GM04503 (cell line): Measurements from ENCODE around the gene ALG12.
A peak's percentile ranks its signal among the peaks of the same experiment; 100 is the strongest.
"Not testable (repeated sequence)": the region's sequence is repeated elsewhere in the genome, so short reads cannot be mapped to it uniquely, and the experiment has no call there.

Experiments
- DNase-seq: peaks from one replicate; pipeline ENCODE4 v3.0.0-alpha.2; 2012; ENCODE audit warnings: low read depth

The ALG12 gene

DNA sequence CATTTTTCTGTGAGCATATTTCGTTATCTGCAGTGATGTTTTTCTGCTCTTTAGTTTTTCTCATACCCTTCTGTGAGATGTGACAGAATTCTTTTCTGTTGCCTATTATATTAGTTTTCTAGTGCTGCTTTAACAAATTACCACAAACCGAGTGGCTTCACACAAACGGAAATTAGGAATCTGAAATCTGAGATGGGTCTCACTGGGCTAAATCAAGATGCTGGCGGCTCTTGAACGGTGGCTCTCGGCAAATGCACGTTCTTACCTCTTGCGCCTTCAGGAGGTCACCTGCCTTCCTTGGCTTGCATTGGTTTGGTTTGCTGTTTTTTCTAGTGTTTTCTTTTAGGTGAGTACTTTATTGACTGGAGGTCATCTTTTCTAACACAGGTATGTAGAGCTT lies 51.6 kb downstream of the ALG12 start:
- DNase-seq = no peak

DNA sequence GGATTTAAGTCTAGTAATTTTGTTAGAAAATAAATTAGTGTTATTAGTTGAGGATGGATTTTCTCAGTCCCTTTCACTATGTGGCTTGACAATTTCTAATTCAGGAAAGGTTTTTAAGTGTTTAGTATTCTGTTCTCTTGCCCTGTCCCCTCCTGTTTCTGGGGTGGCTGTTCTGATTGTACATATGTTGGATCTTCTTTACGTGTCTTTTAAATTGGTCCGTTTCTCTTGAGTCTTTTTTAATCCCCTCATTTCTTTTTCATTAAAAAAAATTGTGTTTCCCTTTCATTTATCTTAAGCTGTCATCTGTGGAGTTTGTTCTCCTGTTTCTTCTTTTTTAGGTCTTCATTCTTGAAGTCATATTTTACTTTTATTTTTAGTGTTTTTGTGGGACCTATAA lies 52.1 kb downstream of the ALG12 start:
- no peak for DNase-seq

DNA sequence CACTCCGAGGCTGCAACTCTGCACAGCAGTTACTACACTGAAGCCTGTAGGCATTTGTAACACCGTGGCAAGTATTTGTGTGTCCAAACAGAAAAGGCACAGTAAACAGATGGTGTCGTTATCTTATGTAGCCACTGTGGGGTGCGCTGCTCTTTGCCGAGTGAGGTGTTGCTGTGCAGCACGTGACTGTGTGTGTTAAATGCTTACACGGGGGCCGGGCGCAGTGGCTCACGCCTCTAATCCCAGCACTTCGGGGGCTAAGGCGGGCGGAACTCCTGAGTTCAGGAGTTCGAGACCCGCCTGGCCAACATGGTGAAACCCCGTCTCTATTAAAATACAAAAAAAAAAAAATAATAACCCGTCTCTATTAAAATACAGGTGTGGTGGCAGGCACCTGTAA lies 53.1 kb downstream of the ALG12 start:
- DNase-seq = no peak

DNA sequence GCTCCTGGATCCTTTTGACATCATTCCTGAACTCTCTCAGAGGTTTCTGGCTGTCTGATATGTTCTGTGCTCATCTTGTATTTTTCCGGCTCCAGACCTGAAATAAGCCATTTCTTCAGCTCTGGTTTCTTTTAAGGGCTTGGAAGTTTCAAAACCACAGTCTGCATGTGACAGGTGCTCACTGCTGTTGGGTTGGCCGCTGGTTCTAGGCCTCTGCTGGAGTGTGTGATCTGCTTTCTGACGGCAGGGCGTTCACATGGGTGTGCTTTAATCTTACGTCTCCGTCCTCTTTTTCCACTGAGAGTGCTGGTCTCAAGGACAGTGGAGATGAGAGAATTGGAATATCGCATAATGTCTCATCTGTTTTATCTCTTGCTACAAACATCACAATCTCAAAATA lies 54.3 kb downstream of the ALG12 start:
- DNase-seq = no peak

DNA sequence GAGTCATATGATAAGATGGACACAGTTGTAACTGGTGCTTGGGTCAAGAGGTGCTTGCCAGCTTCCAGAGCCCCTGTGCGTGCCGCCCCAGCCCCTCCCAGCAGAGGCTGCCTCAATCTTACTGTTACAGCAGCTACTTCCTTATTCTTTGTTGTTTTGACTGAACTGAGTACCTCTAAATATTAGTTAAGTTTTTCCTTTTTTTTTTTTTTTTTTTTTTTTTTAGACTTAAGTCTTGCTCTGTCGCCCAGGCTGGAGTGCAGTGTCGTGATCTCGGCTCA lies 55.8 kb downstream of the ALG12 start:
- DNase-seq = no peak

DNA sequence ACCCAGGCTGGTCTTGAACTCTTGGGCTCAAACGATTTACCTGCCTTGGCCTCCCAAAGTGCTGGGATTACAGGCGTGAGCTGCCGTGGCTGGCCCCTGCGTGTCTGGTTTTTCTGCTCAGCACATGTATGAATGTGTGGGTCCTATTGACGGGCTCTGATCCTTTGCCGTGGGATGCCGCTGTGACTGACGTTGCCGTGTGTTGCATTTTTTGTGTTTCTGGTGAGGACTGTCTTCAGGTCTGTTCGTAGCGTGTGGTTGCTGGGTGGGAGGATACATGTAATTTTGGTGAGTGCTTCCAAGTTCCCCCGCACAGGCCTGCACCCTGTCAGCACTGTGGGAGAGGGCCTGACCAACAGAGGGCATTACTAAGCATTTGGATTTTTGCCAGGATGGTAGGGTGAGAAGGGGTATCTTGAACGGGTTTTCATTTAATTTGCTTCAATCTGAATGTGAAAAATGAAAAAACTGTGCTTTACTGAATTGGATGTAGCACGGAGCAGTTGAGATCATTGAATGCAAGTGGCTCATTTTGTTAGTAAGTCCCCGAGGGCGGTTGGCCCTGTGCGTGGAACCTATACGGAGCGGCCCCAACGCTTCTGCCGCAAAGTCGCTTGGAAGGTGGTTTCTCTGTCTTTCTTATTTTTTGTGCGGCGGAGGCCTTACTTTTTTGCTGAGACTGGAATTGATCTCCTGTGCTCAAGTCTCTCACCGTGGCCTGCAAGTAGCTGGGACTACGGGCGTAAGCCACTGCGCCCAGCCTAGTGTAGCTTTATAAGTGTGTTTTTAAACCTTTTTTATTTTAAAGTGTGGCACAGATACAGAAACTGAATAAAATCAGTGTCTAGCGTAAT lies 56.4 kb downstream of the ALG12 start:
- DNase-seq = no peak

DNA sequence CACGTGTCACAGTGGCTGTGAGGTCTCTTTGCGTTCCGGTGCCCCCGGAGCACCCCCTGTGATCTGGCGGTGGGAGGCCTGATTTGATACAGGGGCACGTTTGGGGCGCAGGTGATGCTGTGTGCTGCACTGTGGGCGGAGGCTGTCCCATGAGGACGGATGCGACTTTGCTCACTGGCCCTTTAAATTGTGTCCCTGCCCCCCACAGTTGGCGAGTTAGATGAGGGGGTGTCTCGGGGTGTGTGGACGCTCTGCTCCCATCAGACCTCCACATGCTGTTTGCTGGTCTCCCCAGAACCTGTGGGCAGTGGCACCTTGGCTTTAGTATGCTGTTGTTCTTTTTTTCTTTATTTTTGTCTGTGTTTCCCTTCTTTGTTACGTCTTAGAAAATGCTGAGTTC lies 59.4 kb downstream of the ALG12 start:
- no peak for DNase-seq

DNA sequence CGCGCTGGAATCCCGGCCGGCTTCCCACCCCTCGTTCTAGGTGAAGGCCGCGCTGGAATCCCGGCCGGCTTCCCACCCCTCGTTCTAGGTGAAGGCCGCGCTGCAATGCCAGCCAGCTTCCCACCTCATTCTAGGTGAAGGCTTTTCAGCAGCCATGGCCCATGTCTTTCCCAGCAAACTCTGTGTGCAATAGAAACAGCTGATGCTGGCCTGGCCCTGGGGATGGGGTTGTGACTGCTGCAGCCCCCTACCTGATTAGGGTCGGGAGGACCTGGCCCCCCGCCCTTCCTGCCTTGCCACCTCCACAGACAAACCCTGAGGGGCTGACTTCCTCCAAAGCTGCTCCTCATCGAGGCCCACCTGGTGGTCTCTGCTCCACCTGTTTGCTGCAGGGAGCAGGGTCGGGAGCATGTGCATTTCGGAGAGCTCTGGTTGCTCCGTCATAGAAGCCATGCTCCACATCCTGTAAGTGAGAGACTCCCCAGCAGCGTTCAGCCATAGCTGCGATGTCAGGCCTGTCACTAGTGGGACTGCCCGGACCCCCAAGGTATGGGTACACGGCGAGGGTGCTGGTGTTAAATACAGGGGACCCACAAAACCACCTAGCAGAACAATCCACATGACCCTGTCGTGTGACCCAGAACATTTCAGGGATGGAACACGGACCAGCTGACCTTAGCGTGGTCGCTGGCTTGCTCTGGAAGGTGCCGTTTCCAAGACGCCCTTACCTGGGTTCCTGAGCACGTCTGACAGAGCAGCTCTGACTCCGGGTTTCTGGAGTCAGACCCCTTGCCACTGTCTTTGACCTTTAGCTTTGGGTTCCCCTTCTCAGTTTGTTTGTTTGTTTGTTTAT lies 61.2 kb downstream of the ALG12 start:
- DNase-seq = no peak

DNA sequence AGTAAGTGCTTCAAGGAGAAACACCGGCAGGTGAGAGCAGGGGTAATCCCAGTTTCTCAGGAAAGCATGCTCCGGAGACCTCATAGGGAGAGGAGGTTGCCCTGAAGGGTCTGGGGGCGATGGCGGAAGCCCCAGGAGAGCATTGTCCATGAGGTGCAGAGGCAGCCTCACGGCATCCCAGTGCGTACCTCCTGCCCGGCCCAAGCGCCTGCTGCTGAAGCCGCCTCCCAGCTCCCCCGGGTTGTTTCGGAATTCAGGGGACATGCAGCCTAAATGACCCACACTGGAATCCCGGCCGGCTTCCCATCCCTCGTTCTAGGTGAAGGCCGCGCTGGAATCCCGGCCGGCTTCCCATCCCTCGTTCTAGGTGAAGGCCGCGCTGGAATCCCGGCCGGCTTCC lies 61.9 kb downstream of the ALG12 start:
- no peak for DNase-seq

DNA sequence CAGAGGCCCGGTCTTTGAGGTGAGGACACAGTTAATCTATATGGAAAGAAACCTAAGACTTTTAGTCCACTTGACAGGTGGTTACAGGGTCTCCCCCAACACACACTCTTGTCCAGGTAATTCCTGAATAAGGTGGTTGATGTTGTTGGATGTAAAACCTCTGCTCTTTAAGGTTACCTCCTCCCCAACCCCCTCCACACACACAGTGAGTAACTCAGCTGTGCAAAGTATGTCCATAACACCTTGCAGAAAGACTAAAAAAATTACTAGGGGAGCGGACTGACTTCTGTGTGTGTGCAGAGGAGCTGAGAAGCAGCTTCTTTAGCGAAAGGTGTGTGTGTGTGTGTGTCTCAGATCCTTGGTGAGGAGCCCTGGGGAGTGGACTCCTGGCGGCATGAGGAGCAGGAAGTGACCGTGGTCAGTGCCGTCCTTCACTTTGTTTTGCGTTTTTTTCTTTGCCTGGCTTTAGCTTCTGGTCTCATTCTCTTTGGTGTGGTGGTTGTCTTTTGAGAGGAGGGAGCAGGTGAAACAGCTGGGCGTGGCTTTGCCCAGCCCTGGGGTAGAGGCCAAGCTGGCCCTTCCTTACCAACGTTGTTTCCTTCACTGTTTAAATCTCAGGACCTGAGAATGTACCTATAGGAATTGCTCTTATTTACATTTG lies 62.9 kb downstream of the ALG12 start:
- DNase-seq = no peak

DNA sequence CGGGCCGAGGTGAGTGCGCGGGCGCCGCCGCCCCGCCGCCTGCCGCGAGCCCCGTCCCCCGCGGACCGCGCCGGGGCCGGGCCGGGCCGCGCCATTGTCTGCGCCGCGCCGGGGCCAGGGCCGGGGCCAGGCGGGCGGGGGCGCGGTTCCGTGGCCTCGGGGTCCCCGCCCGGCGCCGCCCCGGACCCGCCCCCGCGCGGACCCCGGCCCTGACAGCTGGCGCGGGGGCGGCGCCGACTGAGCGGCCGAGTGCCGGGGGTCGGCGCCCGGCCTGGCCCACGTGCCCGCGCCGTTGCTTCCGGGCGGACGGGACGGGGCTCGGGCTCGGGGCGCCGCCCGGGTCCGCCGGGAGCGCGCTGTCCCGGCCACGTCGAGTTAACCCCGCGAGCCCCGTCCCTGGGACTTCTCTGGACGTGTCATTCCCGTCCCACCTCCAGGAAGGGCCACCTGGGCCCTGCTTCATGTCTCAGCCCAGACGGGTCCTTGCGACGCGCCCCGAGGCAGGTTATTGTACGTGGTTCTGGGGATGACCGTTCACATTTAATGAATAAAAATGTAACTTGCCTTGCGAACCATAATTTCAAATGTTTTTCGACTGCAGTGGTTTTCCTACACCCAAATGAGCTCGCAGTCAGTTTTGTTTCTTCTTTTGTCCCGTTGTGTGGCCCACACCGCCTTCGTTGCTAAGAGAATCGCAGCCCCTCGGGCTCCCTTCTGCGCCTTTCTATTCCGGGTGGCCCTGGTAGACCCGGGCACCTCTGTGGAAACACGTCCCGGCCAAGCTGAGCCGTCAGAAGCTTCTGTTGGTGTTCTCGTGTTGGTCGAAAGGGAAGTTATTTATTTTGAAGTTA lies 64.0 kb downstream of the ALG12 start:
- no peak for DNase-seq

DNA sequence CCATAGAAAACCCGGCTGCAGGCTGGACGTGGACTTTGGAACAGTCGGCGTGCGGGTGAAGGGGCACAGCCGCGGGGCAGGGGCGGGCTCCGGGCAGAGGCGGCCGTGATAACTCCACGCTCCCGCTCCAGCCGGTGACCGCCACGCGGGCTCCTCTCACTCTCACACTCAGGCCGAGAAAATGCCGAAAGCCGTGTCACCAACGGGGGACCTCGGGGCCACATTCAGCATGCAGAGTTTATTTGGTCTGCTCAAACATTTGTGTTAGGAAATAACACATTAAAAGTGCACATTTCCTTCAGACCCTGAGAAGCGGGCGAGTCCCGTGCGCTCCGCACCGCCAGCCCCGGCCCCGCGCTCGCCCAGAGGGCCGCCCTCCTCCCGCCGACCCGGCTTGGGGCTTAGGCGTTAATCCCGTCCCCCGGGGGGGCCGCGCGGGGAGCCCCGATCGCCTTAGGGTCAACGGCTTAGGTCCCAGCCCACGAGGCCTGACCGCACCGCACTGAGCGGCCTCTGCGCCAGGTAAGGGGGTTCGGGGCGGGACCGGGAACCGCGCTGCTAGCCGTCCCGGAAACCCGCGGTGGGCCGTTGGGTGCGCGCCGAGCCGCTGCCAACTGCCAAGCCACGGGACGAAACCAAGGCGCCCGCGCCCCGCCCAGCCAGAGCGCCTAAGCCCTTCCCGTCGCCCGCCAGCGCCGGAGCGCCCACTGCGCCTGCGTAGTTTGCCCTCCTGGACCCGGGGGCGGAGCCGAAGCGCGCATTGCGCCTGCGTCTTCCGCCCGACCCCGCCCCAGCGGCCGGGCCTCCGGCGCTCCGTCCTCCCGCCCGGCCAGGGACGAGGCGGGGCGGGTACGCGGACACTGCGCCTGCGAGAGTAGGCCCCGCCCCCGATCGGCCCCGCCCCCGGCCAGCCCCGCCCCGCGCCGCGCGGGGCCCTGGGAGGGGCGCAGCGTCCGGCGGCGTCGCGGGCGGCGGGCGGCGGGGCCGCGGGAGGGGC lies 65.0 kb downstream of the ALG12 start, which contains the start of gene ZBED4:
Gene ZBED4, plus strand, starts transcription at position 947 of the 997 bp plus-strand sequence. CDS start 29,819 bp downstream, outside the sequence.
- DNase-seq = peak; percentile 67

DNA sequence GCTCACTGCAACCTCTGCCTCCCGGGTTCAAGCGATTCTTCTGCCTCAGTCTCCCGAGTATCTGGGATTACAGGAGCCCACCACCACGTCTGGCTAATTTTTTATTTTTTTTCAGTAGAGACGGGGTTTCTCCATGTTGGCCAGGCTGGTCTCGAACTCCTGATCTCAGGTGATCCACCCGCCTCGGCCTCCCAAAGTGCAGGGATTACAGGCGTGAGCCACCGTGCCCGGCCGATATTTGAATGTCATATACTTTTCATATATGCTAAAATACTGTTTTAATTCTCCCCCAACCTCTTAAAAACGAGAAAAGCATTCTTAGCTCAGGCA lies 65.7 kb downstream of the ALG12 start:
- DNase-seq = not testable (repeated sequence)

DNA sequence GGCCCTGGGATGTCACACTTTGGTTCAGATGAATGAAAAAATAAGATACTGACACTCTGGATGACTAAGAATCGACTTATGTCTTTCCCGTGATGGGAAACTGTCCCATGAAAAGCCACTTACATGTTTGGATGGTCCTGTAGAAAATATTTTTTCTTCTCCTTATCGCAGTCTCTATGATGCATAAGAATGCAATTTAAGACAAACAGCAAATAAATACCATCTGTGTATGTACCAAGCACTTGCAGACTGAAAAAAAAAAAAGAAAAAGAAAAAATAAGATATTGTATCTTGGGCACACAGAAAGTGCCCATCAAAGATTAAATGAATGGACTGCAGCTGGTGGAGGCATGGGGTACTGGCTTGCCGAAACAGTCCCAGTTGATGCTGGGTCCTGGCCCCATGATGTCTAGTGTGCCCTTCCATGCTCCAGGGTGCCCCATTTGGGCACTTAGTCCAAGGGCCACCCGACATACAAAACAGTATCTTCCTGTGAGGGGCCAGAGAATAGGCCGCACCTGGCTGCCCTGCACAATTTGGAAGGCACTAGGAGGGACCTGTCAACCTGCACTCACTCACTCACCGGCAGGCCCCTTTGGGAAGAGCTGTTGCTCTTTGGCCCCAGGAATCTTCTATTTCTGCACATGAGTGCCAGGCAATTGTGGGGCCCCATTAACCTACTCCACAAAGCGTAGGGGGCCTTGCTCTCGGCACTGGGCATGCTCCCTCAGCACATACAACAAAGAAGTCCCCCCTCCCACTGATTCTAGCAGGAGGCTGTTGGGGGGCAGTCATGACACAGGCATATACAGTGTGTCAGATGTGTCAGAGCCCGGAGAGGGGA lies 67.1 kb downstream of the ALG12 start:
- no peak for DNase-seq
